ENCODE measurements around the gene TRPM5.

DNA sequence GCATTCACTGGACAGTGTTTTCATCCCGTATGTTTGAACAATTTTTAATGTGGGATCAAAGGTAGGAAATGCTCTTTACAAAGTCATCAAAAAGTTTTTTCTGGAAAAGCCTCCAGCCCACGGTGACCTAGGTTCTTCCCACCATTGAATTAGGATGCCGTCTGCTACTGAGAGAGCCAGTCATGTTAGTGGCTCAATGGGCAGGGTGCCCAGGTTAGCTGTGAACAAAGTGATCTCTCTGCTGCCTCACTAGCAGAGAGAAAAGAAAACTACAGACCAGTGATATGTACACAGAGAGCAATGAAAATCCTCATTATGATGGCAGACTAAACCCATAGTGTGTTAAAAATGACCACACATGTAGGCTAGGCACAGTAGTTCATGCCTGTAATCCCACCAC lies 32.9 kb upstream of the TRPM5 start:
- no peak for TF ChIP-seq POLR2A (IDR thresholded peaks at IDR 0.05)
- TF ChIP-seq, protein P1, sequence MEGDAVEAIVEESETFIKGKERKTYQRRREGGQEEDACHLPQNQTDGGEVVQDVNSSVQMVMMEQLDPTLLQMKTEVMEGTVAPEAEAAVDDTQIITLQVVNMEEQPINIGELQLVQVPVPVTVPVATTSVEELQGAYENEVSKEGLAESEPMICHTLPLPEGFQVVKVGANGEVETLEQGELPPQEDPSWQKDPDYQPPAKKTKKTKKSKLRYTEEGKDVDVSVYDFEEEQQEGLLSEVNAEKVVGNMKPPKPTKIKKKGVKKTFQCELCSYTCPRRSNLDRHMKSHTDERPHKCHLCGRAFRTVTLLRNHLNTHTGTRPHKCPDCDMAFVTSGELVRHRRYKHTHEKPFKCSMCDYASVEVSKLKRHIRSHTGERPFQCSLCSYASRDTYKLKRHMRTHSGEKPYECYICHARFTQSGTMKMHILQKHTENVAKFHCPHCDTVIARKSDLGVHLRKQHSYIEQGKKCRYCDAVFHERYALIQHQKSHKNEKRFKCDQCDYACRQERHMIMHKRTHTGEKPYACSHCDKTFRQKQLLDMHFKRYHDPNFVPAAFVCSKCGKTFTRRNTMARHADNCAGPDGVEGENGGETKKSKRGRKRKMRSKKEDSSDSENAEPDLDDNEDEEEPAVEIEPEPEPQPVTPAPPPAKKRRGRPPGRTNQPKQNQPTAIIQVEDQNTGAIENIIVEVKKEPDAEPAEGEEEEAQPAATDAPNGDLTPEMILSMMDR (IDR thresholded peaks at IDR 0.05) = no peak

All from testis (tissue), 2 donors.